Measurements from ENCODE around the gene PANK4.
"Not testable (repeated sequence)": the region's sequence is repeated elsewhere in the genome, so short reads cannot be mapped to it uniquely, and the experiment has no call there.

PANK4 gene

GRCh38 chr1:2468041-2468472 lies 58.3 kb downstream of the PANK4 start:
- no peak for TF ChIP-seq GATA1 (IDR thresholded peaks at IDR 0.05; ENCODE audit: low read depth, low read length)
- no peak for TF ChIP-seq POLR2A (IDR thresholded peaks at IDR 0.05; ENCODE audit: low read length)
- DNase-seq: peak; percentile 28 to 39

- DNase-seq: peak; percentile 24 to 25
- TF ChIP-seq GATA1 (IDR thresholded peaks at IDR 0.05; ENCODE audit: low read depth, low read length) (no peak), POLR2A (IDR thresholded peaks at IDR 0.05; ENCODE audit: low read length) (no peak)
Measured at GRCh38 chr1:2466958-2467554, 59.3 kb downstream of the PANK4 start.

- DNase-seq: no peak
- no peak for TF ChIP-seq POLR2A (IDR thresholded peaks at IDR 0.05; ENCODE audit: low read length)
- TF ChIP-seq GATA1 (IDR thresholded peaks at IDR 0.05; ENCODE audit: low read depth, low read length): no peak
Measured at GRCh38 chr1:2466270-2466665, 60.1 kb downstream of the PANK4 start.

- DNase-seq: no peak
- no peak for TF ChIP-seq GATA1 (IDR thresholded peaks at IDR 0.05; ENCODE audit: low read depth, low read length)
- no peak for TF ChIP-seq POLR2A (IDR thresholded peaks at IDR 0.05; ENCODE audit: low read length)
Measured at GRCh38 chr1:2465371-2466269, 60.8 kb downstream of the PANK4 start.

GRCh38 chr1:2463396-2463795 lies 63.0 kb downstream of the PANK4 start:
- DNase-seq: no peak
- TF ChIP-seq POLR2A (IDR thresholded peaks at IDR 0.05; ENCODE audit: low read length): no peak
- no peak for TF ChIP-seq GATA1 (IDR thresholded peaks at IDR 0.05; ENCODE audit: low read depth, low read length)

- TF ChIP-seq POLR2A (IDR thresholded peaks at IDR 0.05; ENCODE audit: low read length) (no peak), GATA1 (IDR thresholded peaks at IDR 0.05; ENCODE audit: low read depth, low read length) (no peak)
- no peak for DNase-seq
Measured at GRCh38 chr1:2462819-2463218, 63.6 kb downstream of the PANK4 start.

GRCh38 chr1:2460996-2461751 lies 65.2 kb downstream of the PANK4 start:
- no peak for DNase-seq
- TF ChIP-seq GATA1 (IDR thresholded peaks at IDR 0.05; ENCODE audit: low read depth, low read length) (no peak), POLR2A (IDR thresholded peaks at IDR 0.05; ENCODE audit: low read length) (no peak)

GRCh38 chr1:2460203-2460602 lies 66.2 kb downstream of the PANK4 start:
- DNase-seq: no peak
- TF ChIP-seq POLR2A (IDR thresholded peaks at IDR 0.05; ENCODE audit: low read length) (no peak), GATA1 (IDR thresholded peaks at IDR 0.05; ENCODE audit: low read depth, low read length) (no peak)

- TF ChIP-seq GATA1 (IDR thresholded peaks at IDR 0.05; ENCODE audit: low read depth, low read length) (no peak), POLR2A (IDR thresholded peaks at IDR 0.05; ENCODE audit: low read length) (no peak)
- DNase-seq: no peak
Measured at GRCh38 chr1:2459757-2460156, 66.6 kb downstream of the PANK4 start.

- DNase-seq: not testable (repeated sequence)
Measured at GRCh38 chr1:2459102-2459753, 67.2 kb downstream of the PANK4 start.

GRCh38 chr1:2458687-2459086 lies 67.7 kb downstream of the PANK4 start:
- DNase-seq: no peak
- no peak for TF ChIP-seq GATA1 (IDR thresholded peaks at IDR 0.05; ENCODE audit: low read depth, low read length)
- no peak for TF ChIP-seq POLR2A (IDR thresholded peaks at IDR 0.05; ENCODE audit: low read length)

All from erythroblast (primary cell).